Astrocyte of the spinal cord (primary cell): ENCODE results near the gene RNF130.
"Not testable (repeated sequence)": the region's sequence is repeated elsewhere in the genome, so short reads cannot be mapped to it uniquely, and the experiment has no call there.

Experiments used
- DNase-seq: peaks from one replicate; pipeline ENCODE4 v3.0.0; 2011; ENCODE audit warnings: low read depth, low spot score
- H3K4me3 ChIP-seq: 2 replicates; pipeline ENCODE4 v1.5.1; 2011; ENCODE audit warnings: low read depth, mild to moderate bottlenecking, low read length, moderate library complexity
- CTCF ChIP-seq: IDR thresholded peaks from 2 replicates; pipeline ENCODE4 v1.5.1; 2012; ENCODE audit warnings: low read depth, mild to moderate bottlenecking, low read length, inconsistent platforms
- in situ Hi-C: cut with HindIII; loops from 2 replicates; pipeline ENCODE4 v1.10.0; 2017; ENCODE audit warnings: low sequenced_read_pairs

The RNF130 gene

DNA sequence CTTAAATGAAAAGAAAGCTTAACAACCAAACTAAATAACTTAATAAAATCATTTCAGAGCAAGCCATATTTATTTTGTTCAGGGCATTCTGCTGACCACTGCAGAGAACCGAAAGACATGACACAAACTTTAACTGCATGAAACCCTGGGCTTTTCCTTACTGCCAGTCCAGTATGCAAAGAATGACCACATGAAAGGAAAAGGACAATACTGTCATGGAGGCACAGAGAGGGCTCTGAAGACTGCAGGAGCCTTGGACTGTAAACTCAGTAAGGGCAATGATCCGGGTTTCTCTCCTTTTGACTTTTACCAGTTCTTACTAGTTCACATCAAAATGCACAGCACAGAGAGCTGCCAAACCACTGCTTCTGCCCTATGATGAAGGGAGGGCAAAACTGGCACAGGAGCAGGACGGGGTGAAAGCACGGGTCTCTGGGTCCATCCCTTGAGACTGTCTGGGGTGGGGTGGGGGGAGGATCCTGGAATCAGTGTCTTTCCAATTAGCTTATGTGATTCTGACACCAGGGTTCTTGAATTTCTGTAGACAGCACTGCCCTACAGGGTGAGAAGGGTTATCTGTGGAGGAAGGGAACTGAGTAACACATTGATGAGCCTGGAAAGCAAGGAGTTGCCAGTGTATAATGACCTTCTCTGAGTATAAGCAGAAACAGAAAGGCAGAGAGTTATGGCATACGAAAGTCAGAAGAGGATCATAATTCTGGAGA, 44.7 kb downstream of the RNF130 start:
- in situ Hi-C loops = no loop called here
- TF ChIP-seq CTCF = no peak
- DNase-seq = no peak
- no peak overlapping the region for H3K4me3 ChIP-seq

DNA sequence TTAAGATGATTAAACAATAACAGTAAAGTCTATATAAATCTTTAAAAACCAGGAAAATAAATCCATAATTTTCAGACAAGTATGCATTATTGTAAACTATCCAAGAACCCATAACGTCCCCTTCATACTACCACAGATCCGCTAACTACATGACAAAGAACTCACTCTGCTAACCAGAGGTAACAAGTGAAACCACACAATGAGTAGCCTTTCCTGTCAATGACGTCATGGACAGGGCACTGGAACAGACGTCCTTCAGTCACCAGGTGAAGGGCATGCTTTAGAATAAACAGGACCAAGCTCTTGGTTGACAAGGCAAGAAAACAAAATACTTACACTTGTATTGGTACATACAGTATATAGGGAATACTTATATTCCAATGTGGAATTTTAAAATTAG, 45.2 kb downstream of the RNF130 start:
- DNase-seq = peak; percentile 80
- in situ Hi-C loops = no loop called here

DNA sequence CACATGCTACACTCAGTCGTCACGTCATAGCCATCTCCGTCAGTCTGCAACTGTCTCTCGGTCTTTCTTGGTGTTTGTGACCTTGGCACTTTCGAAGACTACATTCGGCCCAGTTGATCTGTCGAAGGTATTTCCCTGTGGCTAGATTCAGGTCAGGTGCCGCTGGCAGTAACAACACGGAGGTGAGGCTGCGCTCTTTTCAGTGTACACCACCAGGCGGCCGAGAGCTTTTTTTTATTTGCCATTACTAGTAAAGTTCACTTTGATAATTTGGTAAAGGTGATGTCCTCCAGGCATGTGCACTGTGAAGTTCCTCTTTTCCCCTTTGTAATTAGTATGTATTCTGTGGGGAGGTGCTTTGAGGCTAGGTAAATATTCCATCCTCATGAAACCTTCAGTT, 49.7 kb downstream of the RNF130 start:
- H3K4me3 ChIP-seq = no peak overlapping the region
- no peak for TF ChIP-seq CTCF
- no peak for DNase-seq
- in situ Hi-C loops = no loop called here

More for the DNA sequence above, 45.2 kb downstream of the RNF130 start:
- no peak for TF ChIP-seq CTCF
- no peak overlapping the region for H3K4me3 ChIP-seq

DNA sequence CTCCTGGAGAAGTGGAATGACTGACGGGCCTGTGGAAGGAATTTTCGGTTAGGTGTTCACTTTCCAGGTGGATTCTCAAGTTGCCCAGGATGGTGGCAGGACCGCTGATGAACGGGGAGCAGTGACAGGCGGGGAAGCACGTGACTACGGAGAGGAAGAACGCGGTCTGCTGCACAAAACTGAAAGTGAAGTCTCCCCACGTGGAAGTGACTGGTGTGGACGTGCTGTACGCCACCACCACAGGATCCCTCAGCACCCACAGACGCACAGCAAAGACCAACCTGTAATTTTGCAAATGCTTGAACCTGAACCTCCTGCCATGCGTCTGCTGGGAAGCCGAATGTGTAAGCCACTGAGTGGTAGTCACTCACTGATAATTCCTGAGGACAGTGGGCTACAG, 51.4 kb downstream of the RNF130 start:
- no peak overlapping the region for H3K4me3 ChIP-seq
- no peak for TF ChIP-seq CTCF
- in situ Hi-C loops = no loop called here
- no peak for DNase-seq

GRCh38 chr5:180018347-180019060, 53.1 kb downstream of the RNF130 start:
- TF ChIP-seq CTCF = no peak
- no peak overlapping the region for H3K4me3 ChIP-seq
- no peak for DNase-seq
- in situ Hi-C loops = no loop called here

- H3K4me3 ChIP-seq, DNase-seq, in situ Hi-C loops: not testable (repeated sequence)
Measured at GRCh38 chr5:180015523-180015922, 56.0 kb downstream of the RNF130 start.

GRCh38 chr5:180013678-180014077, 57.9 kb downstream of the RNF130 start:
- no peak overlapping the region for H3K4me3 ChIP-seq
- in situ Hi-C loops = no loop called here
- no peak for DNase-seq
- no peak for TF ChIP-seq CTCF
